Measurements from ENCODE around the gene GAPDH.

GAPDH gene

DNA sequence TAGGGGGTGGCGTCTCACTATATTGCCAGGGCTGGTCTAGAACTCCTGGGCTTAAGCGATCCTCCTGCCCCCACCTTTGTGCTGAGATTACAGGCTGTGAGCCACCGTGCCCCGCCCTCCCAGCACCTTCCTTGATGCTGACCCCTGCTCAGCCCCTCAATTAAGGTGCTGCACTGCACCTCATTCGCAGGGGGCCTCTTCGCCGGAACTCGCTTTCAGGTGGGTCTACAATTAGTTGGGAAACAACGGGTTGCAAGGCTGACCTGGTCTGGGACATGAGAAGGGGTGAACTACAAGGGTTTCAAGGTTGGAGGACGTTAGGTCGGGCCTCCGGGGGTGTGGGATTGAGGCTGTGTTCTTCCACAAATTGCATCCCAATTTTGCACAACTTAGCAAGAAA lies 35.0 kb downstream of the GAPDH start:
- Histone ChIP-seq H3K9me3 (ENCODE audit: control insufficient read depth, low read length) (no peaks in the 10 kb centered on the region), H3K36me3 (ENCODE audit: control insufficient read depth in 1 of 2, insufficient read depth in 2 of 2, low read depth in 1 of 2, low read length in 2 of 2) (peaks cover 58 to 72% of the 10 kb centered on the region in 2 experiments), H4K8ac (ENCODE audit: low read length) (no peak overlapping the region), H2AK5ac (ENCODE audit: low read length, severe bottlenecking) (peak overlapping the region; percentile 44), H2BK15ac (ENCODE audit: low read depth, poor library complexity, severe bottlenecking) (no peak overlapping the region), H3K4me1 (ENCODE audit: control insufficient read depth, insufficient read depth, low read depth, low read length) (peaks cover 12% of the 10 kb centered on the region), H3K18ac (ENCODE audit: low read depth in 1 of 2, low read length in 2 of 2) (no peak overlapping the region), H3K23ac (ENCODE audit: low read length in 2 of 2) (no peak overlapping the region), H3K4ac (ENCODE audit: low read depth in 1 of 2, low read length in 2 of 2) (no peak overlapping the region), H2AFZ (ENCODE audit: low read depth, low read length) (no peak overlapping the region), H2BK12ac (ENCODE audit: low read length in 2 of 2) (no peak overlapping the region), H4K91ac (ENCODE audit: low read length) (no peak overlapping the region), H2BK5ac (ENCODE audit: low read depth, low read length, poor library complexity, severe bottlenecking) (peak overlapping the region; percentile 36), H3K27ac (ENCODE audit: low read length, poor library complexity, severe bottlenecking) (no peak overlapping the region), H3K14ac (ENCODE audit: low read length in 2 of 2) (peak overlapping the region in 1 of 2 experiments; percentile 28), H3K27me3 (ENCODE audit: control insufficient read depth in 1 of 2, insufficient read depth in 1 of 2, low read length in 2 of 2) (no peaks in the 10 kb centered on the region), H3K79me1 (replicated peaks; ENCODE audit: low read length, poor library complexity, severe bottlenecking) (peaks cover 18% of the 10 kb centered on the region), H3K4me3 (ENCODE audit: insufficient read depth in 1 of 2, low read depth in 1 of 2, low read length in 2 of 2) (no peak overlapping the region), H3K4me2 (ENCODE audit: low read length, poor library complexity, severe bottlenecking) (no peak overlapping the region), H2BK120ac (ENCODE audit: low read depth, low read length) (no peak overlapping the region), H3K9ac (ENCODE audit: low read length) (no peak overlapping the region)
- 91% methylated on average over 8 of the region's 12 CpGs for WGBS
- DNase-seq, result no peak

- DNase-seq, result no peak
- Histone ChIP-seq H2BK12ac (ENCODE audit: low read length in 2 of 2) (no peak overlapping the region), H3K14ac (ENCODE audit: low read length in 2 of 2) (no peak overlapping the region), H2BK15ac (ENCODE audit: low read depth, poor library complexity, severe bottlenecking) (peak overlapping the region; percentile 21), H2BK120ac (ENCODE audit: low read depth, low read length) (no peak overlapping the region), H3K9ac (ENCODE audit: low read length) (no peak overlapping the region), H3K18ac (ENCODE audit: low read depth in 1 of 2, low read length in 2 of 2) (no peak overlapping the region), H3K4me3 (ENCODE audit: insufficient read depth in 1 of 2, low read depth in 1 of 2, low read length in 2 of 2) (no peak overlapping the region), H2AFZ (ENCODE audit: low read depth, low read length) (no peak overlapping the region), H3K4me2 (ENCODE audit: low read length, poor library complexity, severe bottlenecking) (no peak overlapping the region), H3K27ac (ENCODE audit: low read length, poor library complexity, severe bottlenecking) (no peak overlapping the region), H4K91ac (ENCODE audit: low read length) (no peak overlapping the region), H3K27me3 (ENCODE audit: control insufficient read depth in 1 of 2, insufficient read depth in 1 of 2, low read length in 2 of 2) (no peaks in the 10 kb centered on the region), H4K8ac (ENCODE audit: low read length) (peak overlapping the region; percentile 38), H2BK5ac (ENCODE audit: low read depth, low read length, poor library complexity, severe bottlenecking) (no peak overlapping the region), H3K4me1 (ENCODE audit: control insufficient read depth, insufficient read depth, low read depth, low read length) (peaks cover 12% of the 10 kb centered on the region), H2AK5ac (ENCODE audit: low read length, severe bottlenecking) (no peak overlapping the region), H3K36me3 (ENCODE audit: control insufficient read depth in 1 of 2, insufficient read depth in 2 of 2, low read depth in 1 of 2, low read length in 2 of 2) (peaks cover 61 to 75% of the 10 kb centered on the region in 2 experiments), H3K79me1 (replicated peaks; ENCODE audit: low read length, poor library complexity, severe bottlenecking) (peaks cover 20% of the 10 kb centered on the region), H3K9me3 (ENCODE audit: control insufficient read depth, low read length) (no peaks in the 10 kb centered on the region), H3K4ac (ENCODE audit: low read depth in 1 of 2, low read length in 2 of 2) (no peak overlapping the region), H3K23ac (ENCODE audit: low read length in 2 of 2) (no peak overlapping the region)
- 96% methylated on average over 7 of the region's 7 CpGs for WGBS
Observed at GRCh38 chr12:6569786-6570185, 35.5 kb downstream of the GAPDH start.

DNA sequence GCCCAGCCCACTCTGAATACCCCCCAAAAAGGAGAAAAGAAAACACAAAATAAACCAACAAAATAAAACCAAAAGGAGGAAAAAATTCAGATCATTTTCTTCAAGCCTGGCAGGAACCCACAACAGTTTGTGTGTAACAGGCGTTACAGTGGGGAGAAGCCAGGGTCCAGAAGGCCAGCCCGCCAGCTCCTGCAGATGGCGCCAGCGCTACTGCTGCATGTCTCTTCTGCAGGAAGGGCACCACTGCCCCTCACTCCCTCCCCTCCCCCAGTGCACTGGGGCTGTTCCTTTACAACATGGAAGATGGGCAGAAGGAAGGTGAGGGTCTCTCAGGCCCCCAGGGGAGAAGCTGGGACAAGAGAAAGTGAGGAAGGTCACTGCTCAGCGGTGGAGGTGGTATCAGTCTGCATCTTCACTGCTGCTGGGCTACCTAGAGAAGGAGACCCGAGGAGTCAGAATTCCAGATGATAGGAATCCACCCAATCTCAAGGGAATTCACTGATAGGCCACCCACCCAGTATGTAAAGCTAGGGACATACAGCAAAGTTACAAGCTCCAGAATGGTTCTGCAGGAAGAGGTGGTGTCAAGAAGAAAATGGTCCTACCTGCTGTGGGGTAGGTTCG lies 36.1 kb downstream of the GAPDH start:
- Histone ChIP-seq H3K23ac (ENCODE audit: low read length in 2 of 2) (no peak overlapping the region), H2BK5ac (ENCODE audit: low read depth, low read length, poor library complexity, severe bottlenecking) (no peak overlapping the region), H3K36me3 (ENCODE audit: control insufficient read depth in 1 of 2, insufficient read depth in 2 of 2, low read depth in 1 of 2, low read length in 2 of 2) (peaks cover 59 to 75% of the 10 kb centered on the region in 2 experiments), H2AFZ (ENCODE audit: low read depth, low read length) (no peak overlapping the region), H3K18ac (ENCODE audit: low read depth in 1 of 2, low read length in 2 of 2) (no peak overlapping the region), H2BK120ac (ENCODE audit: low read depth, low read length) (no peak overlapping the region), H3K27ac (ENCODE audit: low read length, poor library complexity, severe bottlenecking) (no peak overlapping the region), H2AK5ac (ENCODE audit: low read length, severe bottlenecking) (no peak overlapping the region), H3K9ac (ENCODE audit: low read length) (no peak overlapping the region), H2BK15ac (ENCODE audit: low read depth, poor library complexity, severe bottlenecking) (no peak overlapping the region), H4K8ac (ENCODE audit: low read length) (no peak overlapping the region), H3K4me1 (ENCODE audit: control insufficient read depth, insufficient read depth, low read depth, low read length) (peaks cover 12% of the 10 kb centered on the region), H3K27me3 (ENCODE audit: control insufficient read depth in 1 of 2, insufficient read depth in 1 of 2, low read length in 2 of 2) (no peaks in the 10 kb centered on the region), H3K4ac (ENCODE audit: low read depth in 1 of 2, low read length in 2 of 2) (no peak overlapping the region), H3K79me1 (replicated peaks; ENCODE audit: low read length, poor library complexity, severe bottlenecking) (peaks cover 20% of the 10 kb centered on the region), H3K4me2 (ENCODE audit: low read length, poor library complexity, severe bottlenecking) (no peak overlapping the region), H2BK12ac (ENCODE audit: low read length in 2 of 2) (no peak overlapping the region), H3K4me3 (ENCODE audit: insufficient read depth in 1 of 2, low read depth in 1 of 2, low read length in 2 of 2) (peak overlapping the region in 1 of 2 experiments; percentile 10), H3K9me3 (ENCODE audit: control insufficient read depth, low read length) (no peaks in the 10 kb centered on the region), H4K91ac (ENCODE audit: low read length) (no peak overlapping the region), H3K14ac (ENCODE audit: low read length in 2 of 2) (no peak overlapping the region)
- 74% methylated on average over 7 of the region's 7 CpGs for WGBS
- DNase-seq, result peak; percentile 61

- Histone ChIP-seq H2BK120ac (ENCODE audit: low read depth, low read length) (no peak overlapping the region), H3K4me3 (ENCODE audit: insufficient read depth in 1 of 2, low read depth in 1 of 2, low read length in 2 of 2) (no peak overlapping the region)
- 94% methylated on average over 8 of the region's 8 CpGs for WGBS
Observed at GRCh38 chr12:6573001-6573400, 38.7 kb downstream of the GAPDH start.

More at GRCh38 chr12:6573001-6573400, 38.7 kb downstream of the GAPDH start:
- Histone ChIP-seq H3K36me3 (ENCODE audit: control insufficient read depth in 1 of 2, insufficient read depth in 2 of 2, low read depth in 1 of 2, low read length in 2 of 2) (peaks cover 73 to 87% of the 10 kb centered on the region in 2 experiments), H2AFZ (ENCODE audit: low read depth, low read length) (no peak overlapping the region), H3K18ac (ENCODE audit: low read depth in 1 of 2, low read length in 2 of 2) (no peak overlapping the region), H3K4me1 (ENCODE audit: control insufficient read depth, insufficient read depth, low read depth, low read length) (peaks cover 8% of the 10 kb centered on the region), H3K4me2 (ENCODE audit: low read length, poor library complexity, severe bottlenecking) (no peak overlapping the region), H3K23ac (ENCODE audit: low read length in 2 of 2) (no peak overlapping the region), H3K14ac (ENCODE audit: low read length in 2 of 2) (no peak overlapping the region), H3K27ac (ENCODE audit: low read length, poor library complexity, severe bottlenecking) (no peak overlapping the region), H3K79me1 (replicated peaks; ENCODE audit: low read length, poor library complexity, severe bottlenecking) (peaks cover 23% of the 10 kb centered on the region), H3K9ac (ENCODE audit: low read length) (no peak overlapping the region), H4K8ac (ENCODE audit: low read length) (no peak overlapping the region), H3K27me3 (ENCODE audit: control insufficient read depth in 1 of 2, insufficient read depth in 1 of 2, low read length in 2 of 2) (no peaks in the 10 kb centered on the region), H4K91ac (ENCODE audit: low read length) (no peak overlapping the region), H2AK5ac (ENCODE audit: low read length, severe bottlenecking) (no peak overlapping the region), H2BK5ac (ENCODE audit: low read depth, low read length, poor library complexity, severe bottlenecking) (no peak overlapping the region), H2BK15ac (ENCODE audit: low read depth, poor library complexity, severe bottlenecking) (no peak overlapping the region), H2BK12ac (ENCODE audit: low read length in 2 of 2) (no peak overlapping the region), H3K4ac (ENCODE audit: low read depth in 1 of 2, low read length in 2 of 2) (no peak overlapping the region), H3K9me3 (ENCODE audit: control insufficient read depth, low read length) (no peaks in the 10 kb centered on the region)
- no peak for DNase-seq
